ENCODE results near the gene ZNF101. TPM values are rescaled to one million over a fixed set of nuclear protein-coding genes. Genes with fewer than 3 reads are reported as not detected.
A peak's percentile ranks its signal among the peaks of the same experiment; 100 is the strongest.

Gene ZNF101
- polyA plus RNA-seq, 1 donor, result 19.7 TPM

DNA sequence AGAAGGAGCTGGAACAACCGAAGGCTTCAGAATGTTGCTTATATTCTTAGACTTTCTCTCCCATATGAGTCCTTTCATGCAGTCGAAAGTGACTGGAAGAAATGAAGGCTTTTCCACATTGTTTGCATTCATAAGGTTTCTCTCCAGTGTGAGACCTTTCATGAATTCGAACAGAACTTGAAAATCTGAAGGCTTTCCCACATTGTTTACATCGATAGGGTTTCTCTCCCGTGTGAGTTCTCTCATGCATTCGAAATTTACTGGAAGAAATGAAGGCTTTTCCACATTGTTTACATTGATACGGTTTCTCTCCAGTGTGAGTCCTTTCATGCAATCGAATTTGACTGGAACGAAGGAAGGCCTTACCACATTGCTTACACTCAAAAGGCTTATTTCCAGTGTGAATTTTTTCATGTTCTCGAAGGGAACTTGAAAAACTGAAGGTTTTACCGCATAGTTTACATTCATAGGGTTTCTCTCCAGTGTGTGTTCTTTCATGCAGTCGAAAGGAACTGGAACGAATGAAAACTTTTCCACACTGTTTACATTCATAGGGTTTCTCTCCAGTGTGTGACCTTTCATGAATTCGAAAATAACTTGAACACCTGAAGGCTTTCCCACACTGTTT is 42.8 kb downstream of the ZNF101 start:
- DNase-seq, result no peak

DNA sequence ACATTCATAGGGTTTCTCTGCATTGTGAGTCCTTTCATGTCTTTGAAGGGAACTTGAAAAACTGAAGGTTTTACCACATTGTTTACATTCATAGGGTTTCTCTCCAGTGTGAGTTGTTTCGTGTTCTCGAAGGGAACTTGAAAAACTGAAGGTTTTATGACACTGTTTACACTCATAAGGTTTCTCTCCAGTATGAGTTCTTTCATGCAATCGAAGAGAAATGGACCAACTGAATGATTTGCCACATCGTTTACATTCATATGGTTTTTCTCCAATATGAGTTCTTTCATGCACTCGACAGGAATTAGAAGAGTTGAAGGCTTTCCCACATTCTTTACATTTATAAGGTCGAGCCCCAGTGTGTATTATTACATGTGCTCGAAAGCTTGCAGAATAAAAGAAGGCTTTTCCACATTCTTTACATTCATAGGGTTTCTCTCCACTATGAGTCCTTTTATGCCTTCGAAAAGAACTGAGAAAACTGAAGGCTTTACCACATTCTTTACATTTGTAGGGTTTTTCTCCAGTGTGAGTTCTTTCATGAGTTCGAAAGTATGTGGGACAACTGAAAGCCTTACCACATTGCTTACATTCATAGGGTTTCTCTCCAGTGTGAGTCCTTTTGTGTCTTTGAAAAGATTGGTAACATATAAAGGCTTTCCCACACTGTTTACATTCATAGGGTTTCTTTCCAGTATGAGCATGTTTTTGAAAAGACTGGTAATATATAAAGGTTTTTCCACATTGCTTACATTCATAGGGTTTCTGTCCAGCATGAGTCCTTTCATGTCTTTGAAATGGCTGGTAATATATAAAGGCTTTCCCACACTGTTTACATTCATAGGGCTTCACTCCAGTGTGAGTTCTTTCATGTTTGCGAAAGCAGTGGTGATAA is 43.5 kb downstream of the ZNF101 start:
- no peak for DNase-seq

DNA sequence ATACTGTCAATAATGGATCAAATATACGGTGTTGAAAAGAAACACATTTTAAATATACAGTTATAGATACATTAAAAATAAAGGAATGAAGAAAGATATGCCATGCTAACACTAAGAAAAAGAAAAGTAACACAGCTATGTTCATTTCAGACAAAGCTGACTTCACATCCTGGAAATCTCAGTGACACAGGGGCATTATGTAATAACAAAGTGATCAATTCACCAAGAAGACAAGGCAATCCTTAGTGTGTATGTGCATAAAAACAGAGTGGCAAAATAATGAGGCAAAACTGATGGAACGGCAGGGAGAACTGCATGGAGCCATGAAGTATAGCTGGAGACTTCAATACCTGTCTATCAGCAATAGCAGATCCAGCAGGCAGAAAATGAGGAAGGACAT is 51.2 kb downstream of the ZNF101 start:
- DNase-seq, result no peak

DNA sequence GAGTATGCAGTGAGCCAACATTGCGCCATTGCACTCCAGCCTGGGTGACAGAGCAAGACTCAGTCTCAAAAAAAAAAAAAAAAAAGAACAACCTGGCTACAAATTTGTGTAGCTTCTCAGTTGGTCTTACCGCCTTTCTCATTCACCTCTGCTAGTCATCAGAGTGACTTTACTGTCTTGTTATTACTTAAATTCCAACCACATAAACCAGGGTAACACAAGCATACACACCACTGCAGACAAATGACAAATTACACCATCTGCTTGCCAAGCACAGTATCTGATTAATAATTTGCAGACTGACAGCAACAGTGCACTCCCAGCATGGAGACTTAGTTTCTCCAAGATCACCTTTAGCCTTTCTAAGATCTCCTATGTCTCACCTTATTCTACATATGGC is 53.3 kb downstream of the ZNF101 start:
- no peak for DNase-seq

DNA sequence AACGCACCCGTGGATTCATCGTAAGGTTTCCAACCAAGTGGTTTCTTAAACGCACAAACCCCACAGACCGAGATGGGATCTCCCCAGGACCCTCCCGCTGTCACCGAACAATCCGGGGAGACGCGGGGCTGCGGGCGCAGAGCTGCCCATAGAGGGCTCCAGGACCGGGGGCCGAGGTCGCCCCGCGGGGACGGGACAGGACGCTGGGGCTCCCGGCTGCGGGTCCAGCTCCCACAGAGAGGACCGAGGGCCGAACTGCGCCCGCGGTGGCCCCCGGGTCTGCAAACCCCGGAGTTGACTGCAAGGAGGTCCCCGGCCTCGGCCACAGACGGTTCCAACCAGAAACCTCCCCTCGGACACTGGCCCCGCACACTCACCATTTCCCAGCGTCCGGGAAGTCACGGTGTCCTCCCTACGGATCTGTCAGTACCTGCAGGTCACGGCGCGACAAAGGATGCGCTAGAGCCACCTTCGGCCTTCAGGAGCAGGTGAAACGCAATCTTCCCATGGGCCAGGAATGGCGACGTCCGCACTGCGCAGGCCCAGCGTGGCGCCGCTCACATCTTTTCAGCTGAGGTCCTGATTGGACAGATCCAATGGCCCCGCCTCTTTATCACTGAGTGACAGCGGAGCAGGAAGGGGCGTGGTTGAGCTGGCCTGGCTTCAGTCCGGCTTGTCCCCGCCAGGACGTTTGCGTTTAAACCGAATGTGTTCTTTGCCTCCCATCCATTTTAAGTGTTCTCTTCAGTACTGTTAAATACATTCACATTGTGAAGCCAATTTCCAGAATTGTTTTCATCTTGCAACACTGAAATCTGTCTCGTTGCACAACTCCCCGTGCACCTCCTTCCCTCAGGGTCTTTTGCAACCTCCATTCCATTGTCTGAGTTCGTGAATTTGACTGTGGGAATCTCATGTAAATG is 64.2 kb downstream of the ZNF101 start, which contains the start of gene ZNF14:
Gene ZNF14 (minus strand): TSS at position 534 of the 923 bp plus-strand sequence. CDS start 154 bp downstream, at position 380.
- peak; percentile 96 for DNase-seq

Other genes starting within 250 kb of the ZNF101 start
- gene TSSK6, start 153.3 kb upstream of the ZNF101 start, polyA plus RNA-seq (ENCODE audit: insufficient read length), result 0.91 TPM
- gene NDUFA13, start 152.6 kb upstream of the ZNF101 start, polyA plus RNA-seq (ENCODE audit: insufficient read length), result 225 TPM
- gene YJEFN3, start 139.9 kb upstream of the ZNF101 start, polyA plus RNA-seq (ENCODE audit: insufficient read length), result 11.6 TPM
- gene CILP2, start 130.6 kb upstream of the ZNF101 start, polyA plus RNA-seq (ENCODE audit: insufficient read length), result 0.17 TPM
- 6.1 TPM for gene PBX4, start 50.2 kb upstream of the ZNF101 start, polyA plus RNA-seq (ENCODE audit: insufficient read length)
- 26.1 TPM for gene LPAR2, start 40.6 kb upstream of the ZNF101 start, polyA plus RNA-seq (ENCODE audit: insufficient read length)
- 5.7 TPM for gene GMIP, start 25.2 kb upstream of the ZNF101 start, polyA plus RNA-seq (ENCODE audit: insufficient read length)
- 54.5 TPM for gene ATP13A1, start 5.2 kb upstream of the ZNF101 start, polyA plus RNA-seq (ENCODE audit: insufficient read length)
- 15.4 TPM for gene ZNF14, start 64.3 kb downstream of the ZNF101 start, polyA plus RNA-seq (ENCODE audit: insufficient read length)
- 41.9 TPM for gene ZNF506, start 152.9 kb downstream of the ZNF101 start, polyA plus RNA-seq (ENCODE audit: insufficient read length)
- 37.6 TPM for gene ZNF253, start 197.0 kb downstream of the ZNF101 start, polyA plus RNA-seq (ENCODE audit: insufficient read length)
- 23.1 TPM for gene ZNF93, start 232.1 kb downstream of the ZNF101 start, polyA plus RNA-seq (ENCODE audit: insufficient read length)

Measured in left kidney (tissue), 2 donors.